Mesodermal cell (in vitro differentiated cells): ENCODE measurements around the gene PA2G4.

ENCODE experiments used
- H3K27ac ChIP-seq: 2 replicates; pipeline ENCODE4 v1.7.0; 2013; ENCODE audit warnings: mild to moderate bottlenecking, low read depth, low read length, moderate library complexity; ENCODE audit not compliant: severe bottlenecking
- H3K36me3 ChIP-seq: 2 replicates; pipeline ENCODE4 v1.7.1; 2013; ENCODE audit warnings: mild to moderate bottlenecking, low read length, moderate library complexity; ENCODE audit not compliant: control insufficient read depth, insufficient read depth
- H3K4me1 ChIP-seq: one replicate; pipeline ENCODE4 v1.7.1; 2013; ENCODE audit warnings: mild to moderate bottlenecking, low read length; ENCODE audit not compliant: insufficient read depth, control insufficient read depth, poor library complexity, severe bottlenecking
- H3K4me3 ChIP-seq: 2 replicates; pipeline ENCODE4 v1.7.0; 2013; ENCODE audit warnings: low read length, control low read depth, mild to moderate bottlenecking; ENCODE audit not compliant: insufficient read depth, poor library complexity, severe bottlenecking; ENCODE audit errors: extremely low read depth
- H3K9me3 ChIP-seq: 2 replicates; pipeline ENCODE4 v1.7.1; 2013; ENCODE audit warnings: mild to moderate bottlenecking, low read length, moderate library complexity; ENCODE audit not compliant: control insufficient read depth
- WGBS, 2 experiments: methylation state at CpG; one replicate each; pipeline ENCODE4 v1.1.5; 2013; ENCODE audit warnings: missing lambda C conversion rate in 2 of 2; ENCODE audit not compliant: insufficient coverage in 2 of 2; 5-methylcytosine and 5-hydroxymethylcytosine counted together

Gene PA2G4

GRCh38 chr12:56141946-56142784 is 37.8 kb downstream of the PA2G4 start:
- H3K36me3 ChIP-seq: peaks cover 83% of the 10 kb centered on the region
- WGBS, 2 experiments: 89 to 94% methylated on average over 12 to 13 of the region's 19 CpGs
- no peaks in the 10 kb centered on the region for H3K9me3 ChIP-seq
- H3K4me3 ChIP-seq: no peak overlapping the region
- H3K27ac ChIP-seq: no peak overlapping the region
- no peaks in the 10 kb centered on the region for H3K4me1 ChIP-seq

DNA sequence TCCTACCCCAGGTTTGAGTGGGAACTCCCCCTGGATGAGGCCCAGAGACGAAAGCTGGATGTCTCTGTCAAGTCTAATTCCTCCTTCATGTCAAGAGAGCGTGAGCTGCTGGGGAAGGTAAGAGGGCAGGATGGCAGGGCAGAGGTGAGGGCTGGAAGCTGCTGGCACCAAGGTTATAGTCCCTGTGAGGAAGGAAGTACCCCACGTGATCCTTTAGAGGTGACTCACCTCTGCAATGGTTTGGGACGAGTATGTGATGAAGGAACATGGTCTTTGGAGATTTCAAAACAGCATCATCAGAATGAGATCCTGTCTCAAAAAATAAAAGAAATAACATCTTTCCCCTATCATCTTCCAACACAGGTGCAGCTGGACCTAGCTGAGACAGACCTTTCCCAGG is 38.9 kb downstream of the PA2G4 start:
- WGBS, 2 experiments: 94 to 95% methylated on average over 3 of the region's 4 CpGs
- Histone ChIP-seq H3K4me1 (no peaks in the 10 kb centered on the region), H3K36me3 (peaks cover 73% of the 10 kb centered on the region), H3K4me3 (no peak overlapping the region), H3K27ac (no peak overlapping the region), H3K9me3 (no peaks in the 10 kb centered on the region)

DNA sequence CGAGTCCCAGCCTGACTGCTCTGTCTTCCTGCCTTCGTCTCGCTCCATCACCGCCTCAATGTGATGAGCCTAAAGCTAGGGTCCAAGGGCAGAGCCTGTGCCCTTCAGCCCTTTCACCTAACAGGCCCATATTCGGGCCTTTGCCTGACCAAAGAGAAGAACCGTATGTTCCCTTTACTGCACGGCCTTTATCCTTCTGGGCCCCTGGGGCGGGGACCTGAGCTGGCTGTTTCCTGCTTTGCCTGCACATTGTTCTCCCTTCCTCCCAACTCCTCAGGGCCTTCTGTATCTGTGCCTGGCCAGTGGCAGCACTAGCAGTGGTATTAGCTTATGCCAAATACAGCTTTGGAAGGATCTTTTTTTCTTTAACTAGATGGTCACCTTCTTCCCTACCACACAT is 39.5 kb downstream of the PA2G4 start:
- no peaks in the 10 kb centered on the region for H3K9me3 ChIP-seq
- 88 to 99% methylated on average over 6 to 8 of the region's 8 CpGs for WGBS, 2 experiments
- no peaks in the 10 kb centered on the region for H3K4me1 ChIP-seq
- peaks cover 66% of the 10 kb centered on the region for H3K36me3 ChIP-seq
- H3K27ac ChIP-seq: no peak overlapping the region
- no peak overlapping the region for H3K4me3 ChIP-seq

DNA sequence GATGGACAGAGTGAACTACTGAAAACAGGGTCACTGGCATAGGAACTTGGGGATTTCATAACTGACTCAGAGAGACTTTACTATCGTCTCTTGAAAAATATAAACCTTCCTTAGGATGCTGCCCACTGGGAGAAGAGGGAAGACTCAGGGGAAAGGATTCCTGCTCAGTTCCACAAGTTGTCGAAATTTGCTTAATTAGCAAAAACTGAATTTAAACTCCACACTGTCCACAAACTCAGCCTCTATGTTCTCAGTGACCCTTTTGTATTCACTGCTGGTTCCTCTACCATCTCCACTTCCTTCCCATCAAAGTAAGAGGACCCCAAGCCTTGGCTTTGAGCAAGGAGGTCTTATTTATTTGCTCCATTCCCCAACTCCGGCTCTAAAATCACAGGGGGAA is 40.9 kb downstream of the PA2G4 start:
- Histone ChIP-seq H3K9me3 (no peaks in the 10 kb centered on the region), H3K4me3 (no peak overlapping the region), H3K4me1 (no peaks in the 10 kb centered on the region), H3K27ac (no peak overlapping the region), H3K36me3 (peaks cover 53% of the 10 kb centered on the region)
- 86 to 100% methylated on average over 1 to 2 of the region's 3 CpGs for WGBS, 2 experiments

GRCh38 chr12:56146492-56147460 is 42.4 kb downstream of the PA2G4 start:
- 97% methylated on average over 6 to 8 of the region's 13 CpGs for WGBS, 2 experiments

GRCh38 chr12:56150563-56150962 is 46.2 kb downstream of the PA2G4 start:
- Histone ChIP-seq H3K36me3 (peaks cover 15% of the 10 kb centered on the region), H3K9me3 (no peaks in the 10 kb centered on the region), H3K4me3 (no peak overlapping the region), H3K27ac (no peak overlapping the region), H3K4me1 (peaks cover 10% of the 10 kb centered on the region)
- WGBS, 2 experiments: 100% methylated on average over 1 of the region's 3 CpGs; no CpG with 5 or more reads in 1 of the 2 experiments

More at GRCh38 chr12:56146492-56147460, 42.4 kb downstream of the PA2G4 start:
- Histone ChIP-seq H3K27ac (no peak overlapping the region), H3K4me3 (no peak overlapping the region), H3K4me1 (no peaks in the 10 kb centered on the region), H3K9me3 (no peaks in the 10 kb centered on the region), H3K36me3 (peaks cover 38% of the 10 kb centered on the region)

GRCh38 chr12:56151672-56152131 is 47.3 kb downstream of the PA2G4 start:
- peak overlapping the region; percentile 89 for H3K27ac ChIP-seq
- peak overlapping the region; percentile 79 for H3K4me3 ChIP-seq
- no peaks in the 10 kb centered on the region for H3K9me3 ChIP-seq
- peaks cover 25% of the 10 kb centered on the region for H3K36me3 ChIP-seq
- peaks cover 12% of the 10 kb centered on the region for H3K4me1 ChIP-seq
- WGBS, 2 experiments: 13 to 21% methylated on average over 11 to 12 of the region's 12 CpGs

GRCh38 chr12:56152132-56152755 is 47.9 kb downstream of the PA2G4 start, which contains the start of gene MYL6B:
TSS of gene MYL6B (plus strand) at chr12:56152587. CDS start at chr12:56153919, 1,332 bp downstream.
- Histone ChIP-seq H3K4me3 (peak within 1 kb of the TSS; percentile 79), H3K9me3 (no peaks in the 10 kb centered on the region), H3K36me3 (peaks cover 25% of the 10 kb centered on the region), H3K27ac (peak within 1 kb of the TSS; percentile 89), H3K4me1 (peaks cover 17% of the 10 kb centered on the region)
- 0% methylated on average over 8 to 18 of the region's 37 CpGs for WGBS, 2 experiments

GRCh38 chr12:56152756-56153677 is 48.7 kb downstream of the PA2G4 start:
- Histone ChIP-seq H3K4me1 (peaks cover 17% of the 10 kb centered on the region), H3K4me3 (peak overlapping the region; percentile 79), H3K27ac (peak overlapping the region; percentile 10), H3K36me3 (peaks cover 25% of the 10 kb centered on the region), H3K9me3 (no peaks in the 10 kb centered on the region)
- WGBS, 2 experiments: 10 to 12% methylated on average over 3 to 7 of the region's 8 CpGs
